HepG2 (cell line): ENCODE measurements around the gene AKR1A1. TPM values are rescaled to one million over a fixed set of nuclear protein-coding genes. Genes with fewer than 3 reads are reported as not detected.
A peak's percentile ranks its signal among the peaks of the same experiment; 100 is the strongest.

Experiments used
- CAMTA2 ChIP-seq: sonication (generic); formaldehyde crosslinking; IDR thresholded peaks from 2 replicates; pipeline ENCODE4 v1.4.0; 2020; ENCODE audit warnings: mild to moderate bottlenecking, missing genetic modification reagents, borderline replicate concordance
- CEBPB ChIP-seq: IDR thresholded peaks from 2 replicates; pipeline ENCODE4 v1.6.1; 2011; ENCODE audit warnings: low read depth, low read length, improper control_type of control experiment, borderline replicate concordance
- EED ChIP-seq: sonication (generic); formaldehyde crosslinking; IDR thresholded peaks from 2 replicates; pipeline ENCODE4 v1.5.0; 2020; ENCODE audit warnings: mild to moderate bottlenecking, missing genetic modification reagents
- ETV5 ChIP-seq: IDR thresholded peaks from 2 replicates; pipeline ENCODE4 v1.6.1; 2018; ENCODE audit warnings: missing biosample characterization, missing genetic modification reagents, inconsistent platforms, borderline replicate concordance
- FOXA1 ChIP-seq, 2 experiments: fragments of 450-650 bp in 1 of 2; sonication (generic) in 1 of 2; formaldehyde crosslinking in 1 of 2; IDR thresholded peaks; 2 replicates each; pipeline versions ENCODE4 v1.4.0 to v1.6.1; 2016 to 2020; ENCODE audit warnings: missing genetic modification reagents in 1 of 2
- HDAC6 ChIP-seq: fragments of 200-600 bp; sonication (generic); IDR thresholded peaks from 2 replicates; pipeline ENCODE4 v1.7.0; 2017; ENCODE audit warnings: mild to moderate bottlenecking, antibody characterized with exemption, low read length, low read depth
- HNRNPH1 ChIP-seq: fragments of 200-400 bp; formaldehyde crosslinking; optimal IDR thresholded peaks from 2 replicates; pipeline ENCODE3; 2017; ENCODE audit warnings: mild to moderate bottlenecking, low read depth, low read length
- HNRNPLL ChIP-seq: fragments of 200-400 bp; formaldehyde crosslinking; IDR thresholded peaks from 2 replicates; pipeline ENCODE4 v1.6.1; 2017; ENCODE audit warnings: mild to moderate bottlenecking, low read depth, low read length; ENCODE audit not compliant: poor library complexity, severe bottlenecking
- MAZ ChIP-seq, 2 experiments: sonication (generic) in 1 of 2; formaldehyde crosslinking in 1 of 2; IDR thresholded peaks; 2 replicates each; pipeline versions ENCODE4 v1.5.0 to v1.6.1; 2012 to 2020; ENCODE audit warnings: low read depth in 2 of 2, mild to moderate bottlenecking in 2 of 2, borderline replicate concordance in 1 of 2, improper control_type of control experiment in 1 of 2, low read length in 1 of 2, missing genetic modification reagents in 1 of 2, moderate library complexity in 1 of 2
- MBD4 ChIP-seq: IDR thresholded peaks from 2 replicates; pipeline ENCODE4 v1.6.1; 2012; ENCODE audit warnings: low read length, inconsistent platforms, borderline replicate concordance
- MEIS2 ChIP-seq: sonication (generic); formaldehyde crosslinking; IDR thresholded peaks from 2 replicates; pipeline ENCODE4 v1.9.0; 2021; ENCODE audit warnings: mild to moderate bottlenecking, missing genetic modification reagents
- NFYC ChIP-seq: IDR thresholded peaks from 2 replicates; pipeline ENCODE4 v1.6.1; 2016; ENCODE audit warnings: missing genetic modification reagents, missing compliant biosample characterization
- PCBP2 ChIP-seq: fragments of 200-400 bp; formaldehyde crosslinking; optimal IDR thresholded peaks from 2 replicates; pipeline ENCODE3; 2018; ENCODE audit warnings: low read length, low read depth; ENCODE audit not compliant: poor library complexity, severe bottlenecking
- SIN3B ChIP-seq: fragments of 150-350 bp; IDR thresholded peaks from 2 replicates; pipeline ENCODE4 v1.6.1; 2014; ENCODE audit warnings: low read length
- SMAD1 ChIP-seq: sonication (generic); formaldehyde crosslinking; IDR thresholded peaks from 2 replicates; pipeline ENCODE4 v1.4.0; 2020; ENCODE audit warnings: missing genetic modification reagents, low read depth, mild to moderate bottlenecking, borderline replicate concordance
- SOX5 ChIP-seq: IDR thresholded peaks from 2 replicates; pipeline ENCODE4 v1.6.1; 2016; ENCODE audit warnings: borderline replicate concordance
- SRSF1 ChIP-seq: fragments of 200-400 bp; formaldehyde crosslinking; optimal IDR thresholded peaks from 2 replicates; pipeline ENCODE3; 2017; ENCODE audit warnings: mild to moderate bottlenecking, low read depth, low read length, moderate library complexity
- TFAP4 ChIP-seq: sonication (generic); IDR thresholded peaks from 2 replicates; pipeline ENCODE4 v1.6.1; 2016; ENCODE audit warnings: low read depth, borderline replicate concordance
- ZBTB34 ChIP-seq: sonication (generic); formaldehyde crosslinking; IDR thresholded peaks from 2 replicates; pipeline ENCODE4 v1.8.0; 2022; ENCODE audit warnings: mild to moderate bottlenecking, missing genetic modification reagents
- ZBTB8A ChIP-seq: sonication (generic); formaldehyde crosslinking; IDR thresholded peaks from 2 replicates; pipeline ENCODE4 v1.4.0; 2020; ENCODE audit warnings: mild to moderate bottlenecking, low read depth, missing genetic modification reagents, borderline replicate concordance
- ZNF232 ChIP-seq: sonication (generic); formaldehyde crosslinking; IDR thresholded peaks from 2 replicates; pipeline ENCODE4 v1.4.0; 2020; ENCODE audit warnings: missing genetic modification reagents, borderline replicate concordance
- ZNF607 ChIP-seq: sonication (generic); formaldehyde crosslinking; IDR thresholded peaks from 2 replicates; pipeline ENCODE4 v1.5.1; 2020; ENCODE audit warnings: missing genetic modification reagents, mild to moderate bottlenecking, borderline replicate concordance
- ZNF709 ChIP-seq: sonication (generic); formaldehyde crosslinking; IDR thresholded peaks from 2 replicates; pipeline ENCODE4 v1.5.0; 2020; ENCODE audit warnings: mild to moderate bottlenecking, missing genetic modification reagents
- ZNF747 ChIP-seq: sonication (generic); formaldehyde crosslinking; IDR thresholded peaks from 2 replicates; pipeline ENCODE4 v1.8.1; 2023; ENCODE audit warnings: missing genetic modification reagents, mild to moderate bottlenecking, borderline replicate concordance
- polyA plus RNA-seq, 8 experiments: library from polyadenylated mRNA; depleted of rRNA in 3 of 8; stranded (reverse) in 7 of 8; unstranded in 1 of 8; fragments of >200 nt; fragmentation: Illumina TruSeq in 4 of 8; extraction: Trizol in 4 of 8; gene quantifications; 2 replicates each; pipeline versions ENCODE4 v1.2.1 to v1.2.3, GENCODE V29; 2011 to 2016; ENCODE audit warnings: low read depth in 4 of 8, missing spikeins in 1 of 8, mixed read lengths in 1 of 8; ENCODE audit not compliant: insufficient read depth in 1 of 8
- total RNA-seq, 5 experiments: library from RNA; depleted of rRNA; stranded (reverse); fragments of >200 nt; fragmentation: Illumina TruSeq; extraction: Trizol; gene quantifications; 2 replicates each; pipeline ENCODE4 v1.2.3, GENCODE V29; 2016; ENCODE audit warnings: low read depth in 1 of 5
- TF ChIP-seq, protein P1 (sequence below): sonication (generic); formaldehyde crosslinking; IDR thresholded peaks from 2 replicates; pipeline ENCODE4 v1.5.0; 2020; ENCODE audit warnings: missing genetic modification reagents

The AKR1A1 gene
- total and polyA plus RNA-seq, 2 of the 13 experiments (the other 11 are each of a cell fraction or from before 2014, with no cell fraction given), result 181 to 217 TPM

GRCh38 chr1:45550401-45551351 is at the start of gene AKR1A1 (continued):
- TF ChIP-seq MAZ (IDR thresholded peaks at IDR 0.05; ENCODE audit: borderline replicate concordance, low read depth, low read length) (peak; percentile 54; the same call in 1 of the 2 replicates), MAZ (CRISPR knock-in tag; IDR thresholded peaks at IDR 0.05; ENCODE audit: low read depth) (peak; percentile 83), CAMTA2 (0 out of 2 replicates have a peak, but pooled peaks have one; percentile 66), TFAP4 (peak; percentile 58; the same call in 1 of the 2 replicates), HNRNPLL (peak; percentile 84), ZNF747 (CRISPR knock-in tag) (peak; percentile 85), SRSF1 (peak; percentile 56), EED (CRISPR knock-in tag) (peak; percentile 38; the same call in 1 of the 2 replicates), ZNF607 (CRISPR knock-in tag) (peak; percentile 99), PCBP2 (no peak), ZNF709 (CRISPR knock-in tag) (peak; percentile 79), ZBTB8A (CRISPR knock-in tag) (no peak), NFYC (CRISPR knock-in tag) (no peak; the same call in 1 of the 2 replicates), MBD4 (no peak), ETV5 (peak; percentile 87), MEIS2 (peak; percentile 43; the same call in 1 of the 2 replicates), HNRNPH1 (no peak), SOX5 (CRISPR knock-in tag) (peak; percentile 59; the same call in 1 of the 2 replicates), SMAD1 (CRISPR knock-in tag) (peak; percentile 87; the same call in 1 of the 2 replicates), ZBTB34 (CRISPR knock-in tag) (peak; percentile 69; the same call in 1 of the 2 replicates), ZNF232 (CRISPR knock-in tag) (peak; percentile 87; the same call in 1 of the 2 replicates), SIN3B (0 out of 2 replicates have a peak, but pooled peaks have one; percentile 33), FOXA1 (IDR thresholded peaks at IDR 0.05) (no peak), FOXA1 (CRISPR knock-in tag; IDR thresholded peaks at IDR 0.05) (no peak), CEBPB (no peak), HDAC6 (no peak)
- TF ChIP-seq, protein P1, sequence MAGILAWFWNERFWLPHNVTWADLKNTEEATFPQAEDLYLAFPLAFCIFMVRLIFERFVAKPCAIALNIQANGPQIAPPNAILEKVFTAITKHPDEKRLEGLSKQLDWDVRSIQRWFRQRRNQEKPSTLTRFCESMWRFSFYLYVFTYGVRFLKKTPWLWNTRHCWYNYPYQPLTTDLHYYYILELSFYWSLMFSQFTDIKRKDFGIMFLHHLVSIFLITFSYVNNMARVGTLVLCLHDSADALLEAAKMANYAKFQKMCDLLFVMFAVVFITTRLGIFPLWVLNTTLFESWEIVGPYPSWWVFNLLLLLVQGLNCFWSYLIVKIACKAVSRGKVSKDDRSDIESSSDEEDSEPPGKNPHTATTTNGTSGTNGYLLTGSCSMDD (CRISPR knock-in tag), result peak; percentile 67; the same call in 1 of the 2 replicates
